Measurements from ENCODE around the gene CEACAM1. TPM values are rescaled to one million over a fixed set of nuclear protein-coding genes. Genes with fewer than 3 reads are reported as not detected.

The CEACAM1 gene
- polyA plus RNA-seq, 1 donor (not counting 4 experiments of a cell fraction or from before 2014, with no cell fraction given): 2.2 TPM

DNA sequence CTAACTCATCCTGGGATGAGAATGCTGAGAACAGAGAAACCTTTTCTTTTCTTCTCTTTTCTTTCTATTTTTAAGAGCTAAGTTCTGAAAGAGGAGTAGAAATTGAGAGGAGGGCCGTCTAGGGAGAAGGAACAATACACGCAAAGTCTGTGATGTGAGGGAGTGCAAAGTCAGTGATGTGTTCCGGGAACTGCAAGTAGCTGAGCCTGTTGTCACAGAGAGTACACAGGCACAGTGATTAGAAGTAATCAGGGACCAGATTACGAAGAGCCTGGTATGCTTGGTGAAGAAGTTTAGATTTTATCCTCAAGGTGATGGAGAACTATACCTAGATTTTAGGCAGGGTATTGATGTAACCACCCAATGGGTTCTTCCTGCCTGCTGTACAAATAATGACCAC is 53.5 kb downstream of the CEACAM1 start:
- TF ChIP-seq EZH2 (IDR thresholded peaks at IDR 0.05; ENCODE audit: low read length): no peak
- TF ChIP-seq, protein P1, sequence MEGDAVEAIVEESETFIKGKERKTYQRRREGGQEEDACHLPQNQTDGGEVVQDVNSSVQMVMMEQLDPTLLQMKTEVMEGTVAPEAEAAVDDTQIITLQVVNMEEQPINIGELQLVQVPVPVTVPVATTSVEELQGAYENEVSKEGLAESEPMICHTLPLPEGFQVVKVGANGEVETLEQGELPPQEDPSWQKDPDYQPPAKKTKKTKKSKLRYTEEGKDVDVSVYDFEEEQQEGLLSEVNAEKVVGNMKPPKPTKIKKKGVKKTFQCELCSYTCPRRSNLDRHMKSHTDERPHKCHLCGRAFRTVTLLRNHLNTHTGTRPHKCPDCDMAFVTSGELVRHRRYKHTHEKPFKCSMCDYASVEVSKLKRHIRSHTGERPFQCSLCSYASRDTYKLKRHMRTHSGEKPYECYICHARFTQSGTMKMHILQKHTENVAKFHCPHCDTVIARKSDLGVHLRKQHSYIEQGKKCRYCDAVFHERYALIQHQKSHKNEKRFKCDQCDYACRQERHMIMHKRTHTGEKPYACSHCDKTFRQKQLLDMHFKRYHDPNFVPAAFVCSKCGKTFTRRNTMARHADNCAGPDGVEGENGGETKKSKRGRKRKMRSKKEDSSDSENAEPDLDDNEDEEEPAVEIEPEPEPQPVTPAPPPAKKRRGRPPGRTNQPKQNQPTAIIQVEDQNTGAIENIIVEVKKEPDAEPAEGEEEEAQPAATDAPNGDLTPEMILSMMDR (optimal IDR thresholded peaks at IDR 0.05 in 1 of 3, IDR thresholded peaks at IDR 0.05 in 1 of 3, conservative IDR thresholded peaks at IDR 0.05 in 1 of 3; ENCODE audit: extremely low read depth in 1 of 3, insufficient read depth in 2 of 3, low read length in 3 of 3): no peak
- Histone ChIP-seq H3K4me3 (ENCODE audit: control insufficient read depth in 2 of 3, extremely low read depth in 1 of 3, insufficient read depth in 2 of 3, low read depth in 1 of 3, low read length in 3 of 3) (no peak overlapping the region), H3K36me3 (ENCODE audit: control insufficient read depth in 2 of 2, extremely low read depth in 1 of 2, insufficient read depth in 2 of 2, low read length in 2 of 2) (no peaks in the 10 kb centered on the region), H3K4me2 (ENCODE audit: control insufficient read depth, extremely low read depth, insufficient read depth, low read depth, low read length) (no peak overlapping the region), H3K27ac (ENCODE audit: control insufficient read depth, insufficient read depth, low read length) (no peak overlapping the region), H3K27me3 (ENCODE audit: control insufficient read depth, extremely low read depth, insufficient read depth, low read length) (peaks cover 6% of the 10 kb centered on the region), H3K79me2 (ENCODE audit: control insufficient read depth, insufficient read depth, low read length) (no peaks in the 10 kb centered on the region), H4K20me1 (ENCODE audit: control insufficient read depth, extremely low read depth, insufficient read depth, low read length) (no peaks in the 10 kb centered on the region), H3K9me3 (ENCODE audit: control insufficient read depth, low read depth, low read length) (no peaks in the 10 kb centered on the region), H3K9me1 (ENCODE audit: control insufficient read depth, extremely low read depth, insufficient read depth, low read length) (no peaks in the 10 kb centered on the region), H3K4me1 (ENCODE audit: control insufficient read depth, extremely low read depth, insufficient read depth, low read length) (no peaks in the 10 kb centered on the region), H2AFZ (ENCODE audit: control insufficient read depth, low read length) (no peak overlapping the region), H3K9ac (ENCODE audit: control insufficient read depth, extremely low read depth, insufficient read depth, low read length) (no peak overlapping the region)
- DNase-seq (ENCODE audit: low read depth, low spot score) (no peak), FAIRE-seq (no peak)
- dilution Hi-C loops (cut with MboI; ENCODE audit: extremely low pct_ligation_motif_present, low sequenced_read_pairs): no loop called here

DNA sequence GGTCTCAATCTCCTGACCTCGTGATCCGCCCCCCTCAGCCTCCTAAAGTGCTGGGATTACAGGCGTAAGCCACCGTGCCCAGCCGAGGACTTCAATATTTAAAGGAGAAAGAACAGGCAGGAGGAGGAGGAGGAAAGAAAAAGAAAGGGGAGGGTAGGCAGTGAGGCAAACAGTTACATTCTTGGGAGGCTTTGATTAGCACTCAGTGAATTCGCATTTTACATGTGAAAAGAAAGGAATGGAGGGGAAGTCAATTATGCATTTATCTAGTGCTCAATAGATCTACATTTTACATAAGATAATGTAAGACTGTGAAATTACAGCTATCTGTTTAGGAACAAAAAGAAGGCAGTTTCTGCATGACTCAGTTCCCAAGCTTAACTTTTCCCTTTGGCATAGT is 54.6 kb downstream of the CEACAM1 start:
- no peak overlapping the region for H2AFZ ChIP-seq (ENCODE audit: control insufficient read depth, low read length)
- no peak for DNase-seq (ENCODE audit: low read depth, low spot score)
- H3K9me3 ChIP-seq (ENCODE audit: control insufficient read depth, low read depth, low read length): no peaks in the 10 kb centered on the region
- H4K20me1 ChIP-seq (ENCODE audit: control insufficient read depth, extremely low read depth, insufficient read depth, low read length): no peaks in the 10 kb centered on the region
- H3K4me1 ChIP-seq (ENCODE audit: control insufficient read depth, extremely low read depth, insufficient read depth, low read length): no peaks in the 10 kb centered on the region
- dilution Hi-C loops (cut with MboI; ENCODE audit: extremely low pct_ligation_motif_present, low sequenced_read_pairs): no loop called here
- H3K27me3 ChIP-seq (ENCODE audit: control insufficient read depth, extremely low read depth, insufficient read depth, low read length): peaks cover 6% of the 10 kb centered on the region
- no peak for TF ChIP-seq EZH2 (IDR thresholded peaks at IDR 0.05; ENCODE audit: low read length)
- TF ChIP-seq, protein P1 (optimal IDR thresholded peaks at IDR 0.05 in 1 of 3, IDR thresholded peaks at IDR 0.05 in 1 of 3, conservative IDR thresholded peaks at IDR 0.05 in 1 of 3; ENCODE audit: extremely low read depth in 1 of 3, insufficient read depth in 2 of 3, low read length in 3 of 3): no peak
- no peaks in the 10 kb centered on the region for H3K79me2 ChIP-seq (ENCODE audit: control insufficient read depth, insufficient read depth, low read length)
- H3K27ac ChIP-seq (ENCODE audit: control insufficient read depth, insufficient read depth, low read length): no peak overlapping the region
- no peak for FAIRE-seq
- no peaks in the 10 kb centered on the region for H3K9me1 ChIP-seq (ENCODE audit: control insufficient read depth, extremely low read depth, insufficient read depth, low read length)
- H3K36me3 ChIP-seq (ENCODE audit: control insufficient read depth in 2 of 2, extremely low read depth in 1 of 2, insufficient read depth in 2 of 2, low read length in 2 of 2): no peaks in the 10 kb centered on the region
- no peak overlapping the region for H3K4me2 ChIP-seq (ENCODE audit: control insufficient read depth, extremely low read depth, insufficient read depth, low read depth, low read length)
- no peak overlapping the region for H3K9ac ChIP-seq (ENCODE audit: control insufficient read depth, extremely low read depth, insufficient read depth, low read length)
- no peak overlapping the region for H3K4me3 ChIP-seq (ENCODE audit: control insufficient read depth in 2 of 3, extremely low read depth in 1 of 3, insufficient read depth in 2 of 3, low read depth in 1 of 3, low read length in 3 of 3)
